HS-5 (cell line): ENCODE measurements around the gene PRIM2.
A peak's percentile ranks its signal among the peaks of the same experiment; 100 is the strongest.
"Not testable (repeated sequence)": the region's sequence is repeated elsewhere in the genome, so short reads cannot be mapped to it uniquely, and the experiment has no call there.

Source experiments
- DNase-seq: peaks from one replicate; pipeline ENCODE4 v3.0.0-alpha.2; 2012; ENCODE audit warnings: low read depth

The PRIM2 gene

GRCh38 chr6:57445790-57446468 lies 128.5 kb downstream of the PRIM2 start:
- DNase-seq, result not testable (repeated sequence)

GRCh38 chr6:57449496-57450066 lies 132.2 kb downstream of the PRIM2 start:
- DNase-seq, result not testable (repeated sequence)

GRCh38 chr6:57459781-57460180 lies 142.4 kb downstream of the PRIM2 start:
- not testable (repeated sequence) for DNase-seq

DNA sequence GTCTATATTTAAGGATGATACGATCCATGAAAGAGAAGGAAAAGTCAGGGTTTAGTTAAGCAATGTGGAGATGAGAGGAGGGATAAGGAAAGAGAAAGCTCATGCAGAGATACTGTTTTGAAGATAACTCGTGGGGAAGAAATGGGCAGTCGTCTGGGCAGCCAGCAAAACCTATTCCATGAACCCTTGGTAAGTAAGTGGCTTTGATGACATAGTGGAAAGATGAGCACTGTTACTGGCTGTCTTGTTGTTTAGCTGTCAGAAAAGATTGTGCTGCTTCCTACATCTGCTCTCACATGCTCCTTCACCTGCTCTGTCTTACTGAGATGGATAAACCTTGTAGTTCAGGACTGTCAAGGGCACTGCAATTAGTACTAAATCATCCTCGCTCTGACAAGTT lies 143.6 kb downstream of the PRIM2 start:
- DNase-seq, result not testable (repeated sequence)

GRCh38 chr6:57463809-57464208 lies 146.4 kb downstream of the PRIM2 start:
- not testable (repeated sequence) for DNase-seq

DNA sequence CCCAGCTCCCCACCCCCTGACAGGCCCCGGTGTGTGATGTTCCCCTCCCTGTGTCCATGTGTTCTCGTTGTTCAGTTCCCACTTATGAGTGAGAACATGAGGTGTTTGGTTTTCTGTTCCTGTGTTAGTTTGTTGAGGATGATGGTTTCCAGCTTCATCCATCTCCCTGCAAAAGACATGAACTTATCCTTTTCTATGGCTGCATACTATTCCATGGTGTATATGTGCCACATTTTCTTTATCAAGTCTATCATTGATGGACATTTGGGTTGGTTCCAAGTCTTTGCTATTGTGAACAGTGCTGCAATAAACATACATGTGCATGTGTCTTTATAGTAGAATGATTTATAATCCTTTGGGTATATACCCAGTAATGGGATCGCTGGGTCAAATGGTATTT lies 148.5 kb downstream of the PRIM2 start:
- not testable (repeated sequence) for DNase-seq

DNA sequence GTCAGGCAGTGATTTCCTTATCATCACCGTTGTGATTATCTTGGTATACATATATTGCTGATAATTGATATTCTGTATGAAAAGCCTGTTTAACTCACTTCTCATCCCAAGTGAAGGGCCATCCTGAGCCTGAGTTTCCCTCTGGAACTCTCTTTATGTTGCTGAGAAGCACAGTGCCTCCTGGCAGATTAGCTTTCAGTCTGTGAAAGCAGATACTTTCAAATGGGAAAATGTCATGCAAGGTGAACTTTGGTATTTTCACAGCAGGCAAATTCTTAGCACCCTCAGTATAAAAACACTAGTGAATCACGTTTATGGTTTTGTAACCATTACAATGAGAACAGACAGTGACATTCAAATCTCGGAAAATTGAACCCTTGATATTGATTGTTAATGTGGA lies 151.6 kb downstream of the PRIM2 start:
- no peak for DNase-seq

GRCh38 chr6:57470148-57470547 lies 152.7 kb downstream of the PRIM2 start:
- not testable (repeated sequence) for DNase-seq

GRCh38 chr6:57471314-57471864 lies 154.0 kb downstream of the PRIM2 start:
- DNase-seq, result not testable (repeated sequence)

DNA sequence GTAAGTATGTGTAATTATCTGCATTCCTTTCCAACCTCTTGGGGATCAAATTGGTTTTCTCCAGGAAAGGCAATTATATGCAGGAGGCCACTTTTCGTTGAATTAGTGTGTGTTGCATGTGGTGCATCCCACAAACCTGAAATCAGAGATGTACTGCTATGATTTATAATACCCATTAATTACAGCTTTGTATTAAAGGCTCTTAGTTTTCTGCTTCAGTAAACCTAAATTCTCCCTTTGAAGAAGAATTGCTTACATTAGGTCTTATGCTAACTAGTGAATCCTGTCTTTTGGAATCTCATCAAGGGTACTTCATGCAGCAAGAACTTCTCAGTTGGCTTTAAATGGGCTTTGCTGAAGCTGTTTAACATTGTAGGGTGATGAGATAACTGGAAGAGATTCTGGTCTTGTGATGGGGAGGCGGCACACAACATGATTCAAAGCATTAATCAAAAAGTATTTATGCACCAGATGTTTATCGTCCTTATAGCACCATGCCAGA lies 155.5 kb downstream of the PRIM2 start:
- DNase-seq, result peak; percentile 80

- DNase-seq, result peak; percentile 78
These were observed 157.5 kb downstream of the PRIM2 start for GRCh38 chr6:57474862-57475475.

DNA sequence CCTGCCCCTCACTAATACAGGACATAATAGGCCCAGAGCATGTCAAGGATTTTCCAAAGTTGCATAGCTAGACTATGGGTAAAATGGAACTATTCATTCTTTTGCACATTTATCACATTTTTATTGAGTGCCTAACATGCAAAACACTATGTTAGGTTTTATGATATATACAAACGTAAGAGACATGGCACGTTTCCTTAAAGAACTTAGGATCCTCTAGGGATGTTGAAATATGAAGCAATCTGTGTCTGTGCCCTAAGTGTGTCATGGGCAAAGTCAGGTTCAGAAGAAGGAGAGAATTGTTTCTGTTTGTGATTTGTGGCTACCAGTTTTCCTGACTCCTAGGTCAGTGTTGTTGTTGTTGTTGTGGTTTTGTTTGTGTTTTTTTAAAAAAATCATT lies 158.2 kb downstream of the PRIM2 start:
- peak; percentile 43 for DNase-seq

DNA sequence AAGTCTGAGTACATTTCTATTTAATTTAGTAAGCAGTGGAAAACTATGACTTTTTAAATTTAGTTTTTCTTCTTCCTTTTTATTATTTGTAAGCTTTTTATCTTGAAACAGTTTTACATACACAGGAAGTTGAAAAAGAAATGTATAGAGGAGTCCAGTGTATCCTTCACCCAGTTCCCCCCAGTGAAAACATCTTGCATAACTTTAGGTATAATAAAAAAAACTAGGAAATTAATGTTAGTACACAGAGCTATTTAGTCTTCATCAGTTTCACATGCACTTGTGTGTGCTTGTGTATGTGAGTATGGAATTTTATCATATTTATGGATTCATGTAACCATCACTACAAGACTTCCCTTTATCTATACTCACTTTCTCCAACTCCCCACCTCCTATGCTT lies 162.8 kb downstream of the PRIM2 start:
- DNase-seq, result not testable (repeated sequence)

DNA sequence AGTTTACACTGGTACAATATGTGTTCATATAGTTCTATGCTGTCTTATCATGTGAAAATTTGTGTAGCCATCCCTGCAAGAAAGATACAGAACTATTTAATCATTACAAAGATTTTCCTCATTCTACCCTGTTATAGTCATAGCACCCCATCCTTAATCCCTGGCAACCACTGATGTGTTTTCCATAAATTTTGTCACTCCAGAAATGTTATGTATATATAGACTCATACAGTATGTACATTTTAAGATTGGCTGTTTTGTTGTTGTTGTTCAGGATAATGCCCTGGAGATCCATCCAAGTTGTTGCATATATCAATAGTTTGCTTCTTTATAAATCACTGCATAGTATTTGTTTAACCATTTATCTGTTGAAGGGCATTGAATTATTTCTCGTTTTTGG lies 163.7 kb downstream of the PRIM2 start:
- not testable (repeated sequence) for DNase-seq

DNA sequence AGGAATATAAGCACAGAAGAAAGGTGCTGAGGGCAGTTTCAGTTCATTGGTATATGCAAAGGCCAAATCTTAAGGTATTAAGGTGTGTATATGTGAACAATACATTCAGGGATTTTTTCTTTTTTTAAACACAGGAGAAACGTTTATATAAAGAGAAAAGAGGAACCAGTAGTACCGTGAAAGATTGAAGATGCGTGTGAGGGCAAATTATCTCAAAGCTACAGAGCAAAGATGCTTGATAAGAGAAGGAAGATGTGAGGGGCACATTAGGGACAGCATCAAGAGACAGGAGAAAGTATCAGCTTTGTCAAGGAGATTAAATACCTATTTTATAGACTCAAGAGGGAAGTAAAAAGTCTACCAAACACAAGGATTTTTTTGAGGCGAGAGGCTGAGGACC lies 165.0 kb downstream of the PRIM2 start:
- not testable (repeated sequence) for DNase-seq

GRCh38 chr6:57486494-57487081 lies 169.2 kb downstream of the PRIM2 start:
- DNase-seq, result not testable (repeated sequence)

DNA sequence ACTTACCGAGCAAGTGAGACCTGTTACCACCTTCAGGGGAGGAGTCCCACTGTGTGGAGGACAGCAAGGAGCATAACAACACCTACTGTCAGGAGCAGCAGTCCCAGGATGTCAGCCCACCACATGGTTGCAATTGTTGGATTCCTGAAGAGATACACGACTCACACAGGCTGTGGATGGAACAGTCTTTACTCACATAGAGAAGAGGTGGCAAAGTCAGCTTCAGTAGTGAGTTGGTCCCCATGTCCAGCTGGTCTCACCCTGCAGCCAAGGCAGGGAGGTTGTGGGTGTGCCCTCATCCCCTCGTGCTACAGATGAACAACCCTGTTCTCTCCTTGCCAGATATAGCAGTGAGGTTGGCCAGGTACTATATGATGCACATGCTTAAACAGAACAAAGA lies 171.1 kb downstream of the PRIM2 start:
- not testable (repeated sequence) for DNase-seq

DNA sequence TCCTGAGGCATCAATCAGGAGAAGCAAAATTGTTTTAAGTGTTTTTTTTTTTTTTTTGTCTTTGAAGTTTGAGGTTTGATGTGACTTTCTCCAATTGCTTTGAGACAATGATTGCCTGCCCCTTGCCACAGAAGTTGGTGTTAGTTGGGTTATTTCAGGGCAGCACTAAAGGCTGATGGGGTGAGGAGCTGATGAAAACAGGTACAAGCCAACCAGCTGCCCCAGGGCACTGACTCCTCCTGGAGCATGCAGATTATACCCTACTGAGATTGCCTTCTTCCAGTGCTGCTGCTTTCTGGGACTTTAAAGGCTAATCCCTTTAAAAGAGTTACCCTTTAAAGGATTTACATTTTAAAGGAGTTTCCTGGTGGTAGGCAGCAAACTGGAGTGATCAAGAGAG lies 172.5 kb downstream of the PRIM2 start:
- DNase-seq, result not testable (repeated sequence)

- not testable (repeated sequence) for DNase-seq
These were observed 174.4 kb downstream of the PRIM2 start for GRCh38 chr6:57491795-57492194.

GRCh38 chr6:57496251-57496650 lies 178.8 kb downstream of the PRIM2 start:
- not testable (repeated sequence) for DNase-seq

GRCh38 chr6:57500368-57501021 lies 183.1 kb downstream of the PRIM2 start:
- peak; percentile 37 for DNase-seq

- not testable (repeated sequence) for DNase-seq
These were observed 185.0 kb downstream of the PRIM2 start for GRCh38 chr6:57502387-57502786.
